GM19463 (cell line): ENCODE results near the gene HPX.
A peak's percentile ranks its signal among the peaks of the same experiment; 100 is the strongest.

Source experiments
- ATAC-seq: cut with Tn5 transposase; IDR thresholded peaks from one replicate; pipeline ENCODE4 v1.9.1; 2021; ENCODE audit warnings: mild to moderate bottlenecking, moderate library complexity; ENCODE audit not compliant: unreplicated experiment

HPX gene

DNA sequence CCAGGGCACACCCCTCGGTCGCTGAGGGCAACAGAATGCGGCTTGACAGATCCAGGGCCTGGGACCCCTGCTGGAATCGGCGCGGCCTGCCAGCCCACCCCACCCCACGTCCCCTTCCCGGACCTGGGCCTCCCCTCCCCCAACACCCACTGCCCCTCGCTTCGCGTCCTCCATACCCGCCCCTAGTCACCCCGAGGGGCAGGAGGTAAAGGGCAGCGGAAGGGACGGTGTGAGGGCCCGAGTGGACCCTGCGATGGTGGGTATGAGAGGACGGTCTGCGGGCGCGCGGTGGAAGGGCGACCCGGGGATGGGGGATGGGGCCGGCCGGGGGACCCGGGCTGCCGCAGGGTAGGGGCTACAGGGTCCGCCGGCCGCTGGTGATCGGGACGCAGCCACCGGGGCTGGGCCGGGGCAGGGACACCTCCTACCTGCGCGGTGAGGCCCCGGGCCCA lies 22.2 kb downstream of the HPX start:
- ATAC-seq: no peak

DNA sequence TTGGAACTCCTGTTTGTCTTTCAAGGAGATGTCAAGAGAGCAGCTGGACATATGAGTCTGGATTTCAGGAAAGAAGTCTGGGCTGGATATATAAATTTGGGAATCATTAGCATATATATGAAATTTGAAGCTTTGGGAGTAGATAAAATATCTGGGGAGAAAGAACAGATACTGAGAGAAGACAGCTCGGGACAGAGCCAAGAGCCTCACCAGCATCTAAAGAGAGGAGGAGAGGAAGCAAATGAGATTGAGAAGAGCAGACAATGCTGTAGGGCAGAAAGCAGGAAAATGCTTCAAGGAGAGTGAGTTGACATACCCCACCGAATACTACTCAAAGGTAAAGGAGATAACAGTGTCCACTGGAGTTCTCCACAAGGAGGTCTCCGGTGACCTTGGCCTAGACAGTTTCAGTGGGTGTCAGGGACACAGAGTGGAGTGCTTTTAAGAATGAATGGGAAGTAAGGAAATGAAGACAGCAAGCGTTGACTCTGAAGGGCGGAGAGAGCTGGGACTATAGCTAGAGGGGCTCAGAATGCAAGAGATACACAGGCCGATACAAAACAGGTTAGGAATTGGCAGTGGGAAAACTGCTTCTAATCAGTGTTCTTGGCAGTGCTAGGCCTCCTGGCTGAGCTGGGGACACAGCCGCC lies 22.8 kb downstream of the HPX start:
- no peak for ATAC-seq

GRCh38 chr11:6415797-6416196 lies 25.0 kb downstream of the HPX start:
- no peak for ATAC-seq

DNA sequence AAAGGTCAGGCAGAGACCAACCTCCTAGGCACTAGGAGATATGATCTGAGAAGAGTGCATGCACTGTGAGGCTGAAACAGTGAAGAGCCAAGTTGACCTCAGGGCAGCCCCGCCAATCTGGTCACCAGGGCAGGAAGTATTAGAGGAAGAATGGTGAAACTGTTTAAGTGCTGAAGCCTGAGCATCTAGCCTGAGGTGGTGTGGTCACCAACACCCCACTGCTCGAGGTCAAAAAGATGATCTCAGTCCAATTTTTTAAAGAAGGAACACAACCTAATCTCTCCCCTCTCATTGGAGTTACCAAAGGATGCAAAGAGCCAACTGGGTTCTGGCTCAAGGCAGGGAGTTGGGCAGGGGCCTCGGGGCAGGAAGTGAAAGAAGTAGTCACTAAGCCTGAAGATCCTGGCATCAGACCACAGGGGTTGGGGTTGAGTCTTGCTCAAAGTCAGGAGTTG lies 25.9 kb downstream of the HPX start:
- ATAC-seq: no peak

GRCh38 chr11:6413791-6414201 lies 27.0 kb downstream of the HPX start:
- ATAC-seq: no peak

- no peak for ATAC-seq
These were observed 29.2 kb downstream of the HPX start for GRCh38 chr11:6411594-6412031.

DNA sequence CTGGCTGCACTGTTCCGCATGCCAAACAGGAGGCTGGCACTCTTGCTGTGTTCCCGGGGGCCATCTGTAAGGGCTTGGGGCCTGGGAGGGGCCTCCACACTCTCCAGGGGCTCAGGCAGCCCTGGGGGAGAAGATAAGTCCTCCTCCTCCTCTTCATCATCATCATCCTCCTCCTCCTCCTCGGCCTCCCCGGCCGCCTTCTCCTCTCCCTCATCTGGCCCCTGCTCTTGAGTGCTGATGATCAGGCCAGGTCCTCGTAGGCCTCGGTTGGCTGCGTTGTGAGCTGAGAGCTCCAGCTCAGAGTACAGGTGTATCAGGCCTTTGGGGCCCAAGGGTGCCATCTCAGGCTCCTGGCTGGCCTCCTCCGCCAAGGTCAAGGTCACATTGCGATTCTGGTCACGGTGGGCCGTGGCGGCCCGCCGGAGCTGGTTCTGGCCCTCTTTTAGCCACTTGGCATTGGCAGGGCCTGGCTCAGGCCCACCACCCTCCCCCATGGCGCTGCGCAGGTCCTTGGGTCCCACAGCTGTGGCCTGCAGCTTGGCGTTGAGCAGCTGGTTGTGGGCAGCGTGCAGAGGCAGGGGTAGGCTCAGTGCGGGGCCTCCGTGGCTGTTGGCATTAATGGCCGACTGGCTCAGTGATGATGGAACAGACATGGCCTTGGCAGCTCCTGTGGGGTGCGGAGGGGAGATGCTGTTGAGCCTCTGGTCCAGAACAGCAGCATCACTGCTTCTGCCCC lies 29.9 kb downstream of the HPX start:
- no peak for ATAC-seq

DNA sequence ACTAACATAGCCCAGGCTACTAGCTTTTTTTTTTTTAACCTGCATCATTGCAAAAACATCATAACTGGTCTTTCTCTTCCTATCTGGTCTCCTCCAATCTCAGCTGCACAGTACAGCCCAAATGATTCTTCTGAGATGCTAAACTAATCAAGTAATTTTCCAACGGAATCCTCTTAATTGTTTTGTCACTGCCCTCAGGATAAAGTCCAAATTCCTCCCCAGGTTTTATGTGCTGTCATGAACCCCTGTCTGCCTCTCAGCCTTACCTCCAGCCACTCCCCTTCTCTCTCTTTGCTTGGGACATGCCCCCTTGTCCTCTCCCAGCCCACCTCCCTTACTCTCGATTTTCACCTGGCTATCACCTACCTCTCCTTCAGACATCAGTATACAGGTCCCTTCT lies 34.4 kb downstream of the HPX start:
- no peak for ATAC-seq

- no peak for ATAC-seq
These were observed 34.9 kb downstream of the HPX start for GRCh38 chr11:6405846-6406245.

- ATAC-seq: no peak
These were observed 35.6 kb downstream of the HPX start for GRCh38 chr11:6405052-6405667.

DNA sequence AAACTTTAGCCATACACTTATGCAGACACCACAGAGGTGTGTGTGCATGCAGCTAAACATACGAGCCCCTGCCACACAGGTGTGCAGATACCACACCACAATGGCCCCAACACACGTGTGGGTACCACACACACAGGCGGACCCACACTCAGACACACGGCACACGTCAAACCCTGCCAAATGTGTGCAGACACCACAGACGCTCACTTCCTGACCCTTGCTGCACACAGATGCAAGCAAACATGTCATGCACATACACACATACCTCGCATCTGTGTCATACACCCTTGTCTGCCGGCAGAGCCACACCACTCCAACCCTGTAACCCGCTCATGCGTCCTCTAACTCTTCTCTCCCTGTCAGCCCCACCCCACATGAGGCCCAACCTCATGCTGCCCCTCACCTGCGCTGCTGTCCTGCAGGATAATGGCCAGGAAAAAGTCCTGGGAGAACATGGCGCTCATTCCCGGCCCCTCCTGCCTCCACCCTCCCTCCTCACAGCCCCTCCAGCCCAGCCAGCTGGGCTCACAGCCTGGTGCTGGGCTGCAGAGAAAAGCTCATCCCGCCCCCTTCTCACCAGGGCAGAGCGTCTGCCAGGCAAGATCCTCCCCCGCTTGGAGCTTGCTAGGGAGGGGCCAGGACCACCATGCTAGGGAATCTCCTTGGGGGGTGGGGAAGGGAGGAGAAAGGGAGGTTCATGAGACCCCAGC lies 36.3 kb downstream of the HPX start:
- no peak for ATAC-seq

- no peak for ATAC-seq
These were observed 37.2 kb downstream of the HPX start for GRCh38 chr11:6403539-6403938.

DNA sequence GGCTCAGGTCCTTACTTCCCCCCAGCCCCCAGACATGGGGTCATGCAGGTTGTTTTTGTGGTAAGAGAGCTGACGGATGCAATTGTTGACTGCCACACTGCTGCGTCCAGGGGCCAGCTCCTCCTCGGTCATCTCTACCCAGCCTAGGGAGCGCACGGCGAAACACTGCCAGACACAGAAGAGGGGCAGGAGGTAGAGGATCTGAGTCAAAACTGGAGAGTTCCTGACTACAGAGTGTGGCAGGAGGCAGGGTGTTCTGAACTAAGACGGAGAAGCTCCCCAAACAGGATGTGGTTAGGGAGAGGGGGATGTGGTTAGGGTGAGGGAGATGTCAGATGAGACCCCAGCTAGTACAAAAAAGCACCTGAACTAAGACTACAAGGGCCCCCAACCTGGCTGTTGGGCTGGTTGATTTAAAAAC lies 38.2 kb downstream of the HPX start:
- peak; percentile 92 for ATAC-seq

DNA sequence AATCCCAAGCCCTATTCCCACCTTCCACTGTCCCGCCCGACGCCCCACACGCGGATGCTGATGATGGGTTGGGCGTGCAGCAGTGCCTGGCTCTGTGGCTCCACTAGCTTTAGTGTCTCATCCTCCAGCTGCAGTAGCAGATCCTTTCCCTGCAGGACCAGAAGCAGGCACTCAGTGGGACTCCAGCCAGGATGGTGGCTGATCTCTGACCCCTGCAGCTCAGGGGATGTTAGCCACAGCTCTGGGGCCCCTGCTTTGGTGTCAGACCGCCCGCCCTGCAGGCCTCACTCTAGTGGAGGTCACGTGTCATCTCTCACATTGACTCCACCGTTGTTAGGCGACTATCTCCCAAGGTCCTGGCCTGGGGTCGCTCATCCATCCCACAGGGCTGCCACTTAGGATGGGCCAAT lies 38.7 kb downstream of the HPX start:
- peak; percentile 40 for ATAC-seq

DNA sequence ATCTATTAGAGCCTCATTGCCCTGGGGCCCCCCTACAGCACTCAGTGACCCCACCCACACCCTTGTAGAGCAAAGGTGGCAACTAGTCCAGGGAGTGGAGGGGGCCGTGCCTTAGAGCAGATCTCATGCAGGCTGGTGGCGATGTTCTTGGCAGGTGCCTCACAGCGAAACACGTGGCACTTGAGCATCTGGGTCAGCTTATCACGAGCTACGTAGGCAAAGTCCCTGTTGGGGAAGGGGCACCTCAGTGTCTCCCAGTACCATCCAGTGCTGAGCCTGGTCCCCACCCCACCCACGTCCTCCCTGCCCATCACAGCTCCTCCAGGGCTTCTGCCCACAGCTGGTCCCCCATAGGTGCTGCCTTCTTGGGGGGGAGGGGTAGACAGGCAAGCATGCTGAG lies 39.3 kb downstream of the HPX start:
- ATAC-seq: no peak

- no peak for ATAC-seq
These were observed 40.1 kb downstream of the HPX start for GRCh38 chr11:6400431-6401345.

DNA sequence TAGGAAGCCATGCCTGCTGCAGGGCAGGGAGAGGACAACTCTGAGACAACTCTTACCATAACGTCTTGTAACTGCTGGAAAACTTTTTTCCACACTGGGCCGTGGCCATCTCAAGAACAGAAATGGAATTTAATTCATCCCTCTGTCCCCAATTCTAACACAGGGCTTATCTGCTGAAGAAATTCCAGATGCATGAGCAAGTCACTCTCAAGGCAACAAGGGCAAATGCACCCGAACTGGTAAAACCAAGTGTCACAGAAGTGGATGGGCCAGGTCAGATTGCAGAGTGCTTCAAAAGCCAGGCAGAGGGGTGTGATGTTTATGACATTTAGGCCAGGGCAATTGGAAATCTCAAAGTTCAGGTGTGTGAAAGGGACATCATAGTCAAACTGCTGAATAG lies 43.2 kb downstream of the HPX start:
- ATAC-seq: no peak

DNA sequence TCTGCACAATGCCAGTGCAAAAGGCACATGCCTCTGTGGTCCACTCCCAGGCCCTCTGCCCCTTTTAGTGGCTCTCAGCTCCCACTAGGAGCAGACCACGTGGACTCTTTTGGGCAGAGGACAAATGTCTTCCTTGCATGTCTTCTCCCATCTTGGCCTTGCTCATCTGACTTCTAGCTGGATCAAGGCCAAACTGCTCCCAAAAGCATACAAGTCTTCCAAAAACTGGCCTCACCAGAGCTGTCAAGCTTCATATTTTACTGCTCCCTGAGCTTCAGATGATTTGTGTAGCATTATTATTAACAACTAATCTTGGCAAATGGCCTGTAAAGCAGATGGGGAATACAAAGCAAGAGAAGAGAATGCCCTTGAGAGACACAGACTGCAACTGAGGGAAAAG lies 43.6 kb downstream of the HPX start:
- ATAC-seq: no peak

DNA sequence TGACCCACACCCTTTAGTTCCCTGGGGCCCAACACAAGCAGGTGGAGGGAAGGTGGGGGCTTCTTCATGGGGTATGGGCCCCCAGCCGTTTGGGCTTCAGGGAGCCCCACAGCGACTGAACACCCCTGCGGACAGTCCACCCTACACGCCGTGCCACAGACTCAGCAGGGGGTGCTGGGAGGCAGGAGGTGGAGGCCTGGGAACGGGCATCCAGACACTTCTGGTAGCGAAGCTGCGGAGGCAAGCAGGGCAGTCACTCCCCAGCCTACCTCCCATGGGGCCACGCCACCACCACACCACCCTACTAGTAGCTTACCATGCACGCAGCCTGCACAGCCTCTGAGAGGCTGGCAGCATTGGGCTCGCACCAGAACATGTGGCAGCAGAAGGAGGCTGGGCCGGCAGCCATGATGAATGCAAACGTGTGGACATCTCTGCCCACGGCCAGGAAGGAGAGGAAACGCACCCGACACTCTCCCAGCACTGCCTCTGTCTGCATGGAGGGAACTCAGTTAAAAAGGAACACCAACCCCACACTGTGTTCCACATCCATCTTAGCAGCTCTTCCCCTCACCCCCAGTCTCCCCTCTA lies 45.2 kb downstream of the HPX start:
- no peak for ATAC-seq
